ENCODE measurements around the gene ULK1.

The ULK1 gene

GRCh38 chr12:131934535-131934934, 40.1 kb downstream of the ULK1 start:
- DNase-seq (ENCODE audit: low read depth), result no peak
- no peak overlapping the region for H3K4me3 ChIP-seq (ENCODE audit: low read depth, low read length)
- TF ChIP-seq CTCF (conservative IDR thresholded peaks at IDR 0.05; ENCODE audit: low read depth, low read length), result no peak

- H3K4me3 ChIP-seq (ENCODE audit: low read depth, low read length), result no peak overlapping the region
- no peak for DNase-seq (ENCODE audit: low read depth)
- no peak for TF ChIP-seq CTCF (conservative IDR thresholded peaks at IDR 0.05; ENCODE audit: low read depth, low read length)
These were observed 43.7 kb downstream of the ULK1 start for GRCh38 chr12:131938082-131938481.

GRCh38 chr12:131939007-131939406, 44.6 kb downstream of the ULK1 start:
- TF ChIP-seq CTCF (conservative IDR thresholded peaks at IDR 0.05; ENCODE audit: low read depth, low read length), result no peak
- DNase-seq (ENCODE audit: low read depth), result no peak
- H3K4me3 ChIP-seq (ENCODE audit: low read depth, low read length), result no peak overlapping the region

GRCh38 chr12:131940141-131940547, 45.7 kb downstream of the ULK1 start:
- DNase-seq (ENCODE audit: low read depth), result no peak
- no peak overlapping the region for H3K4me3 ChIP-seq (ENCODE audit: low read depth, low read length)
- no peak for TF ChIP-seq CTCF (conservative IDR thresholded peaks at IDR 0.05; ENCODE audit: low read depth, low read length)

GRCh38 chr12:131941116-131941986, 46.9 kb downstream of the ULK1 start:
- H3K4me3 ChIP-seq (ENCODE audit: low read depth, low read length), result no peak overlapping the region
- no peak for DNase-seq (ENCODE audit: low read depth)
- no peak for TF ChIP-seq CTCF (conservative IDR thresholded peaks at IDR 0.05; ENCODE audit: low read depth, low read length)

- no peak for TF ChIP-seq CTCF (conservative IDR thresholded peaks at IDR 0.05; ENCODE audit: low read depth, low read length)
- no peak overlapping the region for H3K4me3 ChIP-seq (ENCODE audit: low read depth, low read length)
- no peak for DNase-seq (ENCODE audit: low read depth)
These were observed 47.5 kb downstream of the ULK1 start for GRCh38 chr12:131941987-131942341.

- DNase-seq (ENCODE audit: low read depth), result no peak
- H3K4me3 ChIP-seq (ENCODE audit: low read depth, low read length), result no peak overlapping the region
- TF ChIP-seq CTCF (conservative IDR thresholded peaks at IDR 0.05; ENCODE audit: low read depth, low read length), result no peak
These were observed 48.2 kb downstream of the ULK1 start for GRCh38 chr12:131942671-131943070.

Measured in choroid plexus epithelial cell (primary cell).